ENCODE results near the gene PCSK7.

The PCSK7 gene

GRCh38 chr11:117219995-117220394 lies 11.9 kb downstream of the PCSK7 start:
- no peak for TF ChIP-seq CTCF (IDR thresholded peaks at IDR 0.05)
- no peak overlapping the region for H3K27ac ChIP-seq
- no peaks in the 10 kb centered on the region for H3K27me3 ChIP-seq
- H3K4me3 ChIP-seq (ENCODE audit: low read depth in 1 of 2, low read length in 1 of 2), result no peak overlapping the region
- no peaks in the 10 kb centered on the region for H3K4me1 ChIP-seq (ENCODE audit: control insufficient read depth in 1 of 2, insufficient read depth in 1 of 2, low read depth in 1 of 2, low read length in 1 of 2)
- no peaks in the 10 kb centered on the region for H3K9me3 ChIP-seq
- peaks cover 92% of the 10 kb centered on the region for H3K36me3 ChIP-seq

- Histone ChIP-seq H3K4me3 (ENCODE audit: low read depth in 1 of 2, low read length in 1 of 2) (no peak overlapping the region), H3K4me1 (ENCODE audit: control insufficient read depth in 1 of 2, insufficient read depth in 1 of 2, low read depth in 1 of 2, low read length in 1 of 2) (no peaks in the 10 kb centered on the region), H3K27me3 (no peaks in the 10 kb centered on the region), H3K9me3 (no peaks in the 10 kb centered on the region), H3K36me3 (peaks cover 93% of the 10 kb centered on the region), H3K27ac (no peak overlapping the region)
- no peak for TF ChIP-seq CTCF (IDR thresholded peaks at IDR 0.05)
Observed at GRCh38 chr11:117219455-117219854, 12.4 kb downstream of the PCSK7 start.

GRCh38 chr11:117219001-117219400 lies 12.9 kb downstream of the PCSK7 start:
- Histone ChIP-seq H3K9me3 (no peaks in the 10 kb centered on the region), H3K4me1 (ENCODE audit: control insufficient read depth in 1 of 2, insufficient read depth in 1 of 2, low read depth in 1 of 2, low read length in 1 of 2) (no peaks in the 10 kb centered on the region), H3K36me3 (peaks cover 93% of the 10 kb centered on the region), H3K27me3 (no peaks in the 10 kb centered on the region), H3K4me3 (ENCODE audit: low read depth in 1 of 2, low read length in 1 of 2) (no peak overlapping the region), H3K27ac (no peak overlapping the region)
- no peak for TF ChIP-seq CTCF (IDR thresholded peaks at IDR 0.05)

DNA sequence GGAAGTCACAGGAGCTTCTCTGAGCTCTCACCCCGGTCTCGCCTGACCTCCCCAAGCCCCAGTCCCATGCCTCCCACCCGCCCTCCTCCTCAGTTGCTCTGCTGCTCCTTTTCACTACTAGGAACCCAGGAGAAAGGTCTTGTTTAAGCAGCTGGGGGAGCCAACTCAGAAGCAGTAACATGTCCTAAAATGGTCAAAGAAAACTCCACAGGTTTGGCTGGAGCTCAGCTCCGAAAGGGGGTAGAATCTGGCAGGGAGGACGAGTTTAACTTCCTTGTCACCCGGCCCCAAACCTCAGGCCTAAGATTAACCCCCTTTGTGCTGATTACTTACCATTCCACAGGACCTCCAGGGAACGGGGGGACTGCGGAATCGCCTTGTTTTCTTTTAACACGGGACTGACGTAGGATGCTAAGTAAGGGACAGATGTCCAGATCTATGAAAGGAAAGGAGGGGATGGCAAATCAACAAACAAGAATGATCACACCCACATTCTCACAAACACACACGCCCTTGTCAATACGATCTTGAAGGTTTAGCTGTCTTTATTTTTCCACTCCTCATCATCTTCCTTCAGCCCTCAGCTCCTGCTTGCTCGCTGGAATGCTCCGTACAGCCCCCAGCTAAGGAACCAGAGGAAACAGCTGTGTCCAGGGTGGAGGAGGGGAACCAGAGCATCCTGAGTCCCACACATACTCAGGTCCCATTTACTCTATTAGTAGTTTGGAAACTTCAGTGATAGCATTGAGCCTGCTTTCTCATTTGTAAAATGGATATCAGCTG lies 13.5 kb downstream of the PCSK7 start:
- peaks cover 92% of the 10 kb centered on the region for H3K36me3 ChIP-seq
- H3K4me1 ChIP-seq (ENCODE audit: control insufficient read depth in 1 of 2, insufficient read depth in 1 of 2, low read depth in 1 of 2, low read length in 1 of 2), result no peaks in the 10 kb centered on the region
- H3K9me3 ChIP-seq, result no peaks in the 10 kb centered on the region
- no peak overlapping the region for H3K4me3 ChIP-seq (ENCODE audit: low read depth in 1 of 2, low read length in 1 of 2)
- no peak for TF ChIP-seq CTCF (IDR thresholded peaks at IDR 0.05)
- no peaks in the 10 kb centered on the region for H3K27me3 ChIP-seq
- no peak overlapping the region for H3K27ac ChIP-seq

- TF ChIP-seq CTCF (IDR thresholded peaks at IDR 0.05), result no peak
- Histone ChIP-seq H3K27ac (no peak overlapping the region), H3K27me3 (no peaks in the 10 kb centered on the region), H3K4me1 (ENCODE audit: control insufficient read depth in 1 of 2, insufficient read depth in 1 of 2, low read depth in 1 of 2, low read length in 1 of 2) (no peaks in the 10 kb centered on the region), H3K36me3 (peaks cover 90% of the 10 kb centered on the region), H3K9me3 (no peaks in the 10 kb centered on the region), H3K4me3 (ENCODE audit: low read depth in 1 of 2, low read length in 1 of 2) (no peak overlapping the region)
Observed at GRCh38 chr11:117217141-117218084, 14.5 kb downstream of the PCSK7 start.

Measured in neutrophil (primary cell).